ENCODE results near the gene HCST.
"Not testable (repeated sequence)": the region's sequence is repeated elsewhere in the genome, so short reads cannot be mapped to it uniquely, and the experiment has no call there.

Gene HCST

GRCh38 chr19:35889370-35890112 lies 12.8 kb upstream of the HCST start:
- FAIRE-seq (no peak), DNase-seq (ENCODE audit: insufficient read length, low spot score) (no peak)
- no peak for TF ChIP-seq POLR2A (IDR thresholded peaks at IDR 0.05; ENCODE audit: low read depth, low read length)

DNA sequence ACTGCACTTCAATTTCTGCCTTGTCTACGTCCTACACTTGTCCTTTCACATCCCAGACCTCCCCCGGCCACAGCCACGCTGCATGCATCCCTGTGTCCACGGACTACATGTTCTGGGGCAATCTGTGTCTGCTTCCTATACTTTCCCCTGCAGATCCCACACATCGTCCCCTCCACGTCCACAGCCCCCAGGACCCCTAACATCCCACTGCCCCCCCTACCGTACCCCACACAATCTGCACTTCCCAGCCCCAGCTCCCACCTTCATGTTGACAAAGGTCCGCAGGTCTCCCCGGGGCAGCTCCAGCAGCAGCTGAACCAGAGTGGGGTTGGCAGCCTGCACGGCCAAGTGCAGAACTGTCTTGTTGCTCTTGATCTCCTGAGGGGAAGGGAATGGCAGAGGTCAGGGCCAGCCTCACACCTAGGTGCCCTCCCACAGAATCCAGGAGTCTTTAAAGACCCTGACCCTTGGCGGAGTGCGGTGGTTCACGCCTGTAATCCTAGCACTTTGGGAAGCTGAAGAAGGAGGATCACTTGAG lies 12.1 kb upstream of the HCST start:
- no peak for FAIRE-seq
- no peak for TF ChIP-seq POLR2A (IDR thresholded peaks at IDR 0.05; ENCODE audit: low read depth, low read length)
- no peak for DNase-seq (ENCODE audit: insufficient read length, low spot score)

DNA sequence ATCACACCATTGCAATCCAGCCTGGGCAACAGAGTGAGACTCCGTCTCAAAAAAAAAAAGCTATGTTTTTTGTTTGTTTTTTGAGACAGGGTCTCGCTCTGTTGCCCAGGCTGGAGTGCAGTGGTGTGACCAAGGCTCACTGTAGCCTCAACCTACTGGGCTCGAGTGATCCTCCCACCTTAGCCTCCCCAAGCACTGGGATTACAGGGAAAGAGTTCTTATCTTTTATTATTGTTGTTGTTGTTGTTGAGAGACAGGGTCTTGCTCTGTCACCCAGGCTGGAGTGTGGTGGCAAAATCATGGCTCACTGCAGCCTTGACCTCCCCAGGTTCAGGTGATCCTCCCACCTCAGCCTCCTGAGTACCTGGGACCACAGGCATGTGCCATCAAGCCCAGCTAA lies 10.5 kb upstream of the HCST start:
- not testable (repeated sequence) for FAIRE-seq

GRCh38 chr19:35894342-35894741 lies 8.0 kb upstream of the HCST start:
- no peak for FAIRE-seq
- no peak for TF ChIP-seq POLR2A (IDR thresholded peaks at IDR 0.05; ENCODE audit: low read depth, low read length)
- DNase-seq (ENCODE audit: insufficient read length, low spot score): no peak

More for the DNA sequence above, 10.5 kb upstream of the HCST start:
- not testable (repeated sequence) for DNase-seq (ENCODE audit: insufficient read length, low spot score)

DNA sequence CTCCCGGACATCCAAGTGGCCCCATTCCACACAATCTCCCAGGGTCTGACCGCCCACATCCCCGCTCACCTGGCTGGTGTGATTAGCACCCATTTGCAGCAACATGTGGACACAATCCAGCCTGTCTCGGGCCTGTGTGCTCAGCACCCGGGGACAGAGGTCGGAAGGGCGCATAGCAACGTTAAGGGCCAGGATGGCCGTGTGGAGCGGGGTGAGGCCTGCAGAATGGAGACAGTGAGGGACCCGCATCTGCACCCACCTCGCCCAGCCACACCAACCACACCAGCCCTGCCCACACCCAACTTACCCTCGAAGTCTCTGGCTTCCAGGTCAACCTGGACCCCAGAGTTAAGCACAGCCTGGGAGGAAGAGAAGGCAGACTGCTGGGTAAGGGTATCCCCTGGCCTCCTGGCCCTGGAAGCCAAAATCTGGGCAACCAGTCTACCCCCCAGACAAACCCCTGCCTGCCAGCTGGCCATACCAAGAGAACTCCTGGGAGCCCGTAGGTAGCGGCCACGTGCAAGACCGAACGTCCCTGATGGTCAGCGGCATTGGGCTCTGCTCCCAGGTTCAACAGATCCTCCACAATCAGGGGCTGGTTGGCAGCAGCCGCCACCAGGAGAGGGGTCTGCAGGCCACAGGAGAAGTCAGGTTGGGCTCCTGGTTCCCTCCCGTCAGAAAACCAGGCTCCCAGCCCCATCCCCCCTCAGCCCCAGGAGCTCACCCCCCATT lies 6.3 kb upstream of the HCST start:
- no peak for TF ChIP-seq POLR2A (IDR thresholded peaks at IDR 0.05; ENCODE audit: low read depth, low read length)
- FAIRE-seq (no peak), DNase-seq (ENCODE audit: insufficient read length, low spot score) (no peak)

DNA sequence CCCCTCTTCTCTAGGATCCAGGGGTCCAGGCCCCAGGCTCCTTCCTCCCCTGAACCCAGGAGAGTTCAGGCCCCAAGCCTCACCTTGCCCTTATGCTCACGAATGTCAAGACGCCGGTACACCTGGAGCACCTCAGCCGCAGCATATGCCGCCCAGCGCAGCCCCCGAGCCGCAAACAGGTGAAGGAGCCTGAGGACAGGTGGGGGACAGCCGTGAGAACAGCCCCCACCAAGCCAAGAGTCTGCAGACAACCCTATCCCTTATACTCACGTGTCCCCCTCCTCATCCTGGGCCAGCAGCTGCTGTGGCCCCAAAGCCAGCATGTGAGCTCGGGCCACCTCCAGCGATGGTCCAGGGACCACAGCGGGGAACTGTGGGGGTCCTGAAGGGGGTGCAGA lies 5.7 kb upstream of the HCST start:
- TF ChIP-seq POLR2A (IDR thresholded peaks at IDR 0.05; ENCODE audit: low read depth, low read length): no peak
- FAIRE-seq (no peak), DNase-seq (ENCODE audit: insufficient read length, low spot score) (no peak)

GRCh38 chr19:35897706-35898451 lies 4.5 kb upstream of the HCST start:
- no peak for FAIRE-seq
- no peak for DNase-seq (ENCODE audit: insufficient read length, low spot score)
- TF ChIP-seq POLR2A (IDR thresholded peaks at IDR 0.05; ENCODE audit: low read depth, low read length): no peak

GRCh38 chr19:35898499-35898809 lies 3.9 kb upstream of the HCST start:
- no peak for DNase-seq (ENCODE audit: insufficient read length, low spot score)
- FAIRE-seq: no peak
- TF ChIP-seq POLR2A (IDR thresholded peaks at IDR 0.05; ENCODE audit: low read depth, low read length): no peak

DNA sequence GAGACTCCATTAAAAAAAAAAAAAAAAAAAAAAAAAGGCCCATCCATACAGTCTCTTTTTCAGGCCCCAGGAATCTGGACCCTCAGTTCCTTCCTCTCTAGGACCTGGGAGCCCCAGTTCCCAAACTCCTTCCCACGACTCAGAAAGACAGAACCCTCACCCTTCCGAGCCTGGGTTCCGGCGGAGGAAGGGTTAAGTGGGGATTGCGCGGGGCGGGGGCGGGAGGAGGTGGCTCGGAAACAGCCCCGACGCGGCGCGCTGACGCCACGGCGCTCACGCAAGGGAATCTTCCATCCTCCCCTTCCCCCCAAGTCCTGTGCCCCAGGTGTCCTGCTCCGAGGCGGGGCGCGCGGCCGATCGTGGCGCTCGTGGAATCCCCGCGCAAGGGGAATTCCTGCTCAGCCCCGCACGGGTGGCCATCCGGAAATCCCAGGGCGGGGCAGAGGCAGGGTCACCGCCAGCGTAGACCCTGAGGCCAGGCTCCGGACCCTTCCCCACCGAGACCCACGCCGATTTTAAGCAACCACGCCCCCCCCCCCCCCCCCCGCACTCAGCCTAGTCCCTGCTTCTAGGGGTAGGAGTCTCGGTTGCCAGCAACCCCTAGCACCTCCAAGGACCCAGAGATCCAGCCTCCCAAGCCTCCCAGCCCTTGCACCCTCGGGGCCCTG lies 2.6 kb upstream of the HCST start:
- no peak for FAIRE-seq
- peak; percentile 94 for DNase-seq (ENCODE audit: insufficient read length, low spot score)
- TF ChIP-seq POLR2A (IDR thresholded peaks at IDR 0.05; ENCODE audit: low read depth, low read length): peak; percentile 64

DNA sequence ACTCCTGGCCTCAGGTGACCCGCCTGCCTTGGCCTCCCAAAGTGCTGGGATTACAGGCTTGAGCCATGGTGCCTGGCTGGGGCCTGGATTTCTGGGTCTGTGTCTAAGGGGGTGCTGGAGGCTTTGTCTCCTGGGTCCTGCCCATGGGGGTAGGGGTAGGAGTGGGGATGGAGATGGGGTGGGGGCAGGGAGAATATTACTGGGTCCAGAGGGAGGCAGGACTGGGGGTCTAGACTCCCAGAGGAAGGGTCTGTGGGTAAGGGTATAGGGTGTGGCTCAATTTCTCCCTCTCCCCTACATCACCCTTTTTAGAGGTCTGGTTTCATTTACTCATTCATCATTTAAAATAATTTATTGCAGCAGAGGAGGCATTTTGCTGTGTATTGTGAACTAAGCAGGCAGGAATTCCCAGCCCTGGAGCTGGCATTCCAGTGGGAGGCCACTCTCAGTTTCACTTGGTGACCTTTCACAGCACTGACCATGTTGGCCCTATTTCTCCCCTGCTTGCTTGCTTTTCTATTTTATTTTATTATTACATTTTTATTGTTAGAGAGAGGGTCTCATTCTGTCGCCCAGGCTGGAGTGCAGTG lies 1.2 kb upstream of the HCST start:
- TF ChIP-seq POLR2A (IDR thresholded peaks at IDR 0.05; ENCODE audit: low read depth, low read length): no peak
- DNase-seq (ENCODE audit: insufficient read length, low spot score): peak; percentile 69
- no peak for FAIRE-seq

DNA sequence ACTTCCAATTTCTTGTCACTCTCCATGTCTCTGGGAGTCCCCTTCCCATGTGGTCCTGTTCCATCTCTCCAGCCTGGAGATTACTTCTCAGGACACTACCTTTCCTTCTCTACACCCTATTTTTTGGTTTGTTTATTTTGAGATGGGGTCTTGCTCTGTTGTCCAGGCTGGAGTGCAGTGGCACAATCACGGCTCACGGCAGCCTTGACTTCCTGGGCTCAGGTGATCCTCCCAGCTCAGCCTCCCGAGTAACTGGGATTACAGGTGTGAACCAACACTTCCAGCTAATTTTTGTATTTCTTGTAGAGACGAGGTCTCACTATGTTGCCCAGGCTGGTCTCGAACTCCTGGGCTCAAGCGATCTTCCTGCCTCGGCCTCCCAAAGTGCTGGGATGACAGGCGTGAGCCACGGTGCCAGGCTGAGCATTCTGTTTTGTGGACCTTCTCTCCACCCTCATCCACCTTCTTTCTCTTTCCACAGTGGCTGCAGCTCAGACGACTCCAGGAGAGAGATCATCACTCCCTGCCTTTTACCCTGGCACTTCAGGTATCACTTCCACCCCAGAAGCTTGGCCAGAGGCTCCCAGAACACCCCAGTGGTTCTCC lies 644 bp downstream of the HCST start:
- FAIRE-seq: no peak
- no peak for TF ChIP-seq POLR2A (IDR thresholded peaks at IDR 0.05; ENCODE audit: low read depth, low read length)

DNA sequence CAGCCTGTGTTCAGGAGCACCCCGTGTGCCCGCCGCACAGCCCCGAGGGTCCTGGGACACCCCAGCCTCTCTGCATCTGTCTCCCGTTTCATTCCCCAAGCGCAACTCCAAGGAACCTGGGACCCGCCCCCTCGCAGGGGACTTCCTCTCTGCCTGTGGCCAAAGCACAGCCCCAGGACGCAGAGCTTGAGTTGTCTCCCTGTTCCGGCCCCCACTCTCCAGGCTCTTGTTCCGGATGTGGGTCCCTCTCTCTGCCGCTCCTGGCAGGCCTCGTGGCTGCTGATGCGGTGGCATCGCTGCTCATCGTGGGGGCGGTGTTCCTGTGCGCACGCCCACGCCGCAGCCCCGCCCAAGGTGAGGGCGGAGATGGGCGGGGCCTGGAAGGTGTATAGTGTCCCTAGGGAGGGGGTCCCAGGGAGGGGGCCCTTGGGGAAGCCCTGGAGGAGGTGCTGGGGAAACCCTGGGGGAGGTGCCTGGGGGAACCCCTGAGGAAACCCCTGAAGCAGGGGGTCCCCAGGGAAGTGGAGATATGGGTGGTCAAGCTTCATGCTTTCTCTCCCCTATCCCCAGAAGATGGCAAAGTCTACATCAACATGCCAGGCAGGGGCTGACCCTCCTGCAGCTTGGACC lies 1.3 kb downstream of the HCST start:
- FAIRE-seq (no peak), DNase-seq (ENCODE audit: insufficient read length, low spot score) (peak; percentile 68)
- peak; percentile 47 for TF ChIP-seq POLR2A (IDR thresholded peaks at IDR 0.05; ENCODE audit: low read depth, low read length)

More for the DNA sequence above, 644 bp downstream of the HCST start:
- no peak for DNase-seq (ENCODE audit: insufficient read length, low spot score)

Measured in H54 (cell line).